ENCODE data around the gene SRP72. TPM values are rescaled to one million over a fixed set of nuclear protein-coding genes. Genes with fewer than 3 reads are reported as not detected.
A peak's percentile ranks its signal among the peaks of the same experiment; 100 is the strongest.

SRP72 gene, protein sequence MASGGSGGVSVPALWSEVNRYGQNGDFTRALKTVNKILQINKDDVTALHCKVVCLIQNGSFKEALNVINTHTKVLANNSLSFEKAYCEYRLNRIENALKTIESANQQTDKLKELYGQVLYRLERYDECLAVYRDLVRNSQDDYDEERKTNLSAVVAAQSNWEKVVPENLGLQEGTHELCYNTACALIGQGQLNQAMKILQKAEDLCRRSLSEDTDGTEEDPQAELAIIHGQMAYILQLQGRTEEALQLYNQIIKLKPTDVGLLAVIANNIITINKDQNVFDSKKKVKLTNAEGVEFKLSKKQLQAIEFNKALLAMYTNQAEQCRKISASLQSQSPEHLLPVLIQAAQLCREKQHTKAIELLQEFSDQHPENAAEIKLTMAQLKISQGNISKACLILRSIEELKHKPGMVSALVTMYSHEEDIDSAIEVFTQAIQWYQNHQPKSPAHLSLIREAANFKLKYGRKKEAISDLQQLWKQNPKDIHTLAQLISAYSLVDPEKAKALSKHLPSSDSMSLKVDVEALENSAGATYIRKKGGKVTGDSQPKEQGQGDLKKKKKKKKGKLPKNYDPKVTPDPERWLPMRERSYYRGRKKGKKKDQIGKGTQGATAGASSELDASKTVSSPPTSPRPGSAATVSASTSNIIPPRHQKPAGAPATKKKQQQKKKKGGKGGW
- total RNA-seq (132 and 145 TPM in 2 replicates), polyA plus RNA-seq (33.9 and 65.7 TPM in 2 replicates), polyA minus RNA-seq (177 and 181 TPM in 2 replicates), Bru-seq, nascent RNA (percentile 92 among the genes with signal in this experiment), BruChase-seq, experiment 1, labeled RNA remaining after a 6-hour chase (percentile 95 among the genes with signal in this experiment), BruChase-seq, experiment 2, labeled RNA remaining after a 2-hour chase (percentile 93 among the genes with signal in this experiment)
- 70.2 and 76.2 TPM in 2 replicates for polyA plus RNA-seq (2011; cell fraction: cytosol; rRNA removed)
- polyA plus RNA-seq (2011; cell fraction: nucleus; rRNA removed), result 74.0 and 96.3 TPM in 2 replicates
- polyA plus RNA-seq (2012), result 98.0 and 129 TPM in 2 replicates
- polyA minus RNA-seq (2011; cell fraction: cytosol; rRNA and poly(A)+ RNA removed), result 72.0 TPM
- polyA minus RNA-seq (2011; cell fraction: nucleus; rRNA and poly(A)+ RNA removed), result 92.3 and 104 TPM in 2 replicates
- long read RNA-seq, full-length matches to known transcripts, result 88 of 120 reads
- long read RNA-seq, partial matches to known transcripts, result 25 of 120 reads
- long read RNA-seq, other reads (novel, unspliced or antisense), result 7 of 120 reads

DNA sequence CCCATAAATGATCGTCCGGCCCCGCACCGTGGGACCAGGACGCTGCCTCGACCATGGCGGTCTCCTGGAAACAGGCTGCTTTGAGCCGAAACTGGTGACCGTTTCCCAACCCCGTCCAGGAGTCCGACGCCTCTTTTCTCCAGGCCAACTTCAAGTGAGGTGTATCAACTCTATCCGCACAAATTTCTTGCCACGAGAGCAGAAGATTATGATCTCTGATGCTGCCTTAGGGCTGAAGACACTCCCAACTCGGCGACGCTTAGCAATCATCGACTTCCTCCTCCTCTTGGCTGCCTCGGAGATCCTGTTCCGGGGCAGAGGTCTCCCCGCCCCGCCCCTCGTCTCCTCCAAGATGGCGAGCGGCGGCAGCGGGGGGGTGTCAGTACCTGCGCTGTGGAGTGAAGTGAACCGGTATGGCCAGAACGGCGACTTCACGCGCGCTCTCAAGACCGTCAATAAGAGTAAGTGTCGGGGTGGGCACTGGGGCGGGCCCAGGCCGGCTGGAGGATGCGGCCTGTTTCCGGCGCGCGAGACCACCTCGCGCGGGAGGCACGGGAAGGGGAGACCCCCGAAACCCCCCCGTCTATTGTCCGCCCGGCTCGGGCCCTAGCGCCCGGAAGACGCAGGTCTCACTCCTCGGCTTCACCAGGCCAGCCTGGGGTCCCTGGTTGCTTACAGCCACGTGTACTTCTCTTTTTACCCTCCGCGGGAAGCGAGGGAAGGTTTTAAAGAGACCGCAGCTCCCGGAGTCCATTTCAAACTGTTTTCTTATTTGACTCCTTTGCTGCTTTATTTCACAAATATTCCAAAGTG lies at the start of gene SRP72:
SRP72 (plus strand) TSS at position 334 of the 813 bp plus-strand sequence; CDS start at position 353, 19 bp downstream.
- Histone ChIP-seq H3K27ac (ENCODE audit: insufficient read depth, low read depth, low read length) (peak within 1 kb of the TSS; percentile 94), H3K36me3 (ENCODE audit: control insufficient read depth in 2 of 2, extremely low read depth in 1 of 2, insufficient read depth in 2 of 2, low read length in 2 of 2) (peaks cover 4 to 8% of the 10 kb centered on the region in 2 experiments), H3K9me3 (replicated peaks; ENCODE audit: control insufficient read depth, insufficient read depth, low read length) (no peaks in the 10 kb centered on the region), H3K4me3 (replicated peaks in 1 of 3; ENCODE audit: insufficient read depth in 1 of 3, low read depth in 1 of 3, low read length in 3 of 3) (peak within 1 kb of the TSS; percentile 67 to 99 (median 98)), H2AFZ (ENCODE audit: low read depth, low read length) (peak within 1 kb of the TSS; percentile 89), H3K27me3 (ENCODE audit: control insufficient read depth in 2 of 2, insufficient read depth in 2 of 2, low read length in 2 of 2) (no peaks in the 10 kb centered on the region), H3K79me2 (ENCODE audit: control insufficient read depth, insufficient read depth, low read length) (peaks cover 64% of the 10 kb centered on the region), H3K4me2 (ENCODE audit: insufficient read depth, low read length) (peak within 1 kb of the TSS; percentile 99), H3K9ac (replicated peaks; ENCODE audit: extremely low read depth, insufficient read depth, low read length) (peak within 1 kb of the TSS; percentile 98), H4K20me1 (replicated peaks; ENCODE audit: control insufficient read depth, extremely low read depth, insufficient read depth, low read length) (no peaks in the 10 kb centered on the region), H3K4me1 (ENCODE audit: control insufficient read depth, extremely low read depth, insufficient read depth, low read length) (peaks cover 27% of the 10 kb centered on the region), H3K9me1 (replicated peaks; ENCODE audit: control insufficient read depth, extremely low read depth, insufficient read depth, low read length) (no peaks in the 10 kb centered on the region)
- dilution Hi-C loops (cut with MboI; ENCODE audit: extremely low pct_ligation_motif_present, low sequenced_read_pairs), result no loop called here
- POLR2A ChIA-PET, result interaction anchor here (1.1 to 1.4 kb wide), 2 partner anchors 31 to 32 kb away, joined by 3 read pairs; partner anchors contain the start of gene PPAT
- BruUV-seq (replicated peaks), result TSS peak; percentile 65
- FAIRE-seq (peak; percentile 77), DNase-seq (ENCODE audit: low read depth, low spot score) (peak; percentile 91)
- CTCF ChIA-PET, result interaction anchor here (0.6 to 1.7 kb wide), 8 partner anchors 11 to 519 kb away, joined by 3 to 7 read pairs (median 4); partner anchors contain the start of gene CEP135
- TF ChIP-seq POLR2AphosphoS5 (IDR thresholded peaks at IDR 0.05; ENCODE audit: insufficient read depth, low read depth, low read length) (peak; percentile 77), POLR2A (IDR thresholded peaks at IDR 0.05; ENCODE audit: low read depth, low read length) (peak; percentile 90), MYC (IDR thresholded peaks at IDR 0.05; ENCODE audit: low read depth, low read length) (peak; percentile 1), EZH2 (IDR thresholded peaks at IDR 0.05; ENCODE audit: borderline replicate concordance, low read depth, low read length, severe bottlenecking) (no peak), JUN (IDR thresholded peaks at IDR 0.05; ENCODE audit: borderline replicate concordance, insufficient read depth, insufficient read length, low read depth) (no peak), GATA2 (IDR thresholded peaks at IDR 0.05; ENCODE audit: insufficient read depth, insufficient read length, low read depth, low read length) (peak; percentile 81)
- intact Hi-C loops (cut with micrococcal nuclease), result loop anchor here (1.0 to 2.0 kb wide), 5 partner anchors 32 to 519 kb away; partner anchors contain the start of genes AASDH, ARL9, CEP135 and PPAT

All from endothelial cell of umbilical vein (primary cell).